ENCODE results near the gene CCDC92.

DNA sequence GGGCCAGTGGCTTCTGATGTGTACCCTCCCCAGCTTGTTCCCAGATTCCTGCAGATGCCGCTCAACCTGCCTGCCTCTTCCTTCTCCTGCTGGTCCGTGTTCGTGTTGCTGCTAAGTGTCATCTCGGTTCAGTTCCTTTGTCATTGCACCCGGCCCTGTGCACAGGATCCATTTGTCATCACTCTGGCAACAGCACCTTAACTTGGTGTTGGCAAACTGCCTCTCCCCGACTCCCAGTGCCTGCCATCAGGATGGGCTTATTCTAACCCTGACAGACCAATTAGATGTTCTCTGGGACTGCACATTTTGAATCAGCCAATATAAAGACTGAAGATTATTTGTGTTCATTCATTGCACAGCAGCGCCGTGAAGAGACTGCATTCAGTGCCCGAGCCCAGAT is 73.3 kb downstream of the CCDC92 start:
- TF ChIP-seq, protein P1, sequence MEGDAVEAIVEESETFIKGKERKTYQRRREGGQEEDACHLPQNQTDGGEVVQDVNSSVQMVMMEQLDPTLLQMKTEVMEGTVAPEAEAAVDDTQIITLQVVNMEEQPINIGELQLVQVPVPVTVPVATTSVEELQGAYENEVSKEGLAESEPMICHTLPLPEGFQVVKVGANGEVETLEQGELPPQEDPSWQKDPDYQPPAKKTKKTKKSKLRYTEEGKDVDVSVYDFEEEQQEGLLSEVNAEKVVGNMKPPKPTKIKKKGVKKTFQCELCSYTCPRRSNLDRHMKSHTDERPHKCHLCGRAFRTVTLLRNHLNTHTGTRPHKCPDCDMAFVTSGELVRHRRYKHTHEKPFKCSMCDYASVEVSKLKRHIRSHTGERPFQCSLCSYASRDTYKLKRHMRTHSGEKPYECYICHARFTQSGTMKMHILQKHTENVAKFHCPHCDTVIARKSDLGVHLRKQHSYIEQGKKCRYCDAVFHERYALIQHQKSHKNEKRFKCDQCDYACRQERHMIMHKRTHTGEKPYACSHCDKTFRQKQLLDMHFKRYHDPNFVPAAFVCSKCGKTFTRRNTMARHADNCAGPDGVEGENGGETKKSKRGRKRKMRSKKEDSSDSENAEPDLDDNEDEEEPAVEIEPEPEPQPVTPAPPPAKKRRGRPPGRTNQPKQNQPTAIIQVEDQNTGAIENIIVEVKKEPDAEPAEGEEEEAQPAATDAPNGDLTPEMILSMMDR (IDR thresholded peaks at IDR 0.05): no peak
- TF ChIP-seq POLR2A (IDR thresholded peaks at IDR 0.05): no peak

Data from uterus (tissue), 2 donors.